SK-N-SH (cell line): ENCODE results near the gene CDK6. TPM values are rescaled to one million over a fixed set of nuclear protein-coding genes. Genes with fewer than 3 reads are reported as not detected.

Experiments
- CTCF ChIA-PET: fragments of 300-600, 350-600 bp; formaldehyde crosslinking; extraction: SDS; loops from one replicate; lab custom pipeline; 2021; lab: Yijun Ruan, JAX
- POLR2A ChIA-PET: fragments of 350-600 bp; sonication (Branson Sonifier 250); formaldehyde crosslinking; extraction: SDS; loops from one replicate; lab custom pipeline; 2020; ENCODE audit warnings: antibody characterized with exemption, inconsistent platforms; lab: Yijun Ruan, JAX
- DNase-seq: peaks from one replicate; pipeline ENCODE4 v3.0.0; 2012
- H2AFZ ChIP-seq: fragments of 200-600 bp; sonication (generic); 2 replicates; pipeline ENCODE4 v1.8.1; 2016; ENCODE audit warnings: antibody characterized with exemption, mild to moderate bottlenecking, low read depth
- H3F3A ChIP-seq: fragments of 200-600 bp; sonication (generic); replicated peaks from 2 replicates; pipeline ENCODE3; 2016; ENCODE audit warnings: antibody characterized with exemption, mild to moderate bottlenecking; ENCODE audit not compliant: insufficient read depth
- H3K27ac ChIP-seq, 2 experiments: fragments of 200-500 bp in 1 of 2; fragments of 200-600 bp in 1 of 2; sonication (Bioruptor generic) in 1 of 2; sonication (generic), shearing (Covaris generic) in 1 of 2; 2 replicates each; pipeline versions ENCODE4 v1.5.1 to v1.6.1; 2014 to 2016; ENCODE audit warnings: low read depth in 2 of 2, inconsistent platforms in 1 of 2, low read length in 1 of 2, mild to moderate bottlenecking in 1 of 2, mixed read lengths in 1 of 2
- H3K27me3 ChIP-seq: fragments of 200-600 bp; sonication (generic), shearing (Covaris generic); 2 replicates; pipeline ENCODE4 v1.6.1; 2016; ENCODE audit warnings: mixed run types; ENCODE audit not compliant: insufficient read depth
- H3K36me3 ChIP-seq, 2 experiments: fragments of 200-500 bp in 1 of 2; fragments of 200-600 bp in 1 of 2; sonication (Bioruptor generic) in 1 of 2; sonication (generic) in 1 of 2; replicated peaks in 1 of 2; 2 replicates each; pipeline versions ENCODE3 to v1.5.1; 2014 to 2016; ENCODE audit warnings: low read length in 1 of 2, mild to moderate bottlenecking in 1 of 2; ENCODE audit not compliant: insufficient read depth in 2 of 2, control insufficient read depth in 1 of 2
- H3K4me1 ChIP-seq, 2 experiments: fragments of 200-500 bp in 1 of 2; fragments of 200-600 bp in 1 of 2; sonication (Bioruptor generic) in 1 of 2; sonication (generic), shearing (Covaris generic) in 1 of 2; 2 replicates each; pipeline versions ENCODE4 v1.5.1 to v1.6.1; 2014 to 2016; ENCODE audit warnings: low read depth in 1 of 2, low read length in 1 of 2, mixed run types in 1 of 2; ENCODE audit not compliant: insufficient read depth in 2 of 2, control insufficient read depth in 1 of 2
- H3K4me2 ChIP-seq: fragments of 200-600 bp; sonication (generic), shearing (Covaris generic); 2 replicates; pipeline ENCODE4 v1.6.1; 2017; ENCODE audit warnings: mixed run types
- H3K4me3 ChIP-seq, 2 experiments: fragments of 200-500 bp in 1 of 2; fragments of 200-600 bp in 1 of 2; sonication (Bioruptor generic) in 1 of 2; sonication (generic), shearing (Covaris generic) in 1 of 2; 2 replicates each; pipeline versions ENCODE4 v1.5.1 to v1.8.1; 2014 to 2016; ENCODE audit warnings: low read depth in 2 of 2, inconsistent platforms in 1 of 2, low read length in 1 of 2, mild to moderate bottlenecking in 1 of 2, mixed read lengths in 1 of 2, moderate library complexity in 1 of 2
- H3K79me2 ChIP-seq: fragments of 200-600 bp; sonication (generic); 2 replicates; pipeline ENCODE4 v1.8.1; 2017; ENCODE audit warnings: mild to moderate bottlenecking; ENCODE audit not compliant: insufficient read depth
- H3K9ac ChIP-seq: fragments of 200-600 bp; sonication (generic); 2 replicates; pipeline ENCODE4 v1.6.1; 2017; ENCODE audit warnings: mixed run types
- H3K9me2 ChIP-seq: fragments of 200-600 bp; sonication (generic); 2 replicates; pipeline ENCODE4 v1.6.1; 2017; ENCODE audit warnings: mixed run types
- H3K9me3 ChIP-seq: fragments of 200-600 bp; sonication (generic); 2 replicates; pipeline ENCODE4 v1.6.1; 2017; ENCODE audit warnings: mixed run types, mild to moderate bottlenecking, moderate library complexity
- H4K20me1 ChIP-seq: fragments of 200-600 bp; sonication (generic); 2 replicates; pipeline ENCODE4 v1.6.1; 2017; ENCODE audit warnings: mild to moderate bottlenecking, mixed run types; ENCODE audit not compliant: insufficient read depth
- ELF1 ChIP-seq: IDR thresholded peaks from 2 replicates; pipeline ENCODE4 v1.4.0; 2012
- FOSL2 ChIP-seq: IDR thresholded peaks from 2 replicates; pipeline ENCODE4 v1.4.0; 2012; ENCODE audit warnings: low read depth, mild to moderate bottlenecking, moderate library complexity, borderline replicate concordance
- FOXJ3 ChIP-seq: sonication (generic); formaldehyde crosslinking; IDR thresholded peaks from 2 replicates; pipeline ENCODE4 v1.5.1; 2020; ENCODE audit warnings: mild to moderate bottlenecking, missing genetic modification reagents
- JUND ChIP-seq: IDR thresholded peaks from 2 replicates; pipeline ENCODE4 v1.4.0; 2012
- MEF2A ChIP-seq: IDR thresholded peaks from 2 replicates; pipeline ENCODE4 v1.4.0; 2012; ENCODE audit warnings: low read depth, borderline replicate concordance
- POLR2AphosphoS5 ChIP-seq: IDR thresholded peaks from 2 replicates; pipeline ENCODE4 v1.6.1; 2012; ENCODE audit warnings: low read depth, low read length
- SMC3 ChIP-seq: IDR thresholded peaks from 2 replicates; pipeline ENCODE4 v1.6.1; 2012; ENCODE audit warnings: low read depth, low read length, improper control_type of control experiment
- TAF1 ChIP-seq: IDR thresholded peaks from 2 replicates; pipeline ENCODE4 v1.6.1; 2012; ENCODE audit warnings: low read depth, mild to moderate bottlenecking, low read length, moderate library complexity, borderline replicate concordance
- TEAD4 ChIP-seq: IDR thresholded peaks from 2 replicates; pipeline ENCODE4 v1.4.0; 2012; ENCODE audit warnings: mild to moderate bottlenecking, borderline replicate concordance; ENCODE audit not compliant: insufficient read depth
- ZBTB33 ChIP-seq: IDR thresholded peaks from 2 replicates; pipeline ENCODE4 v1.4.0; 2012; ENCODE audit warnings: low read depth, borderline replicate concordance
- WGBS: methylation state at CpG from one replicate; pipeline ENCODE4 v1.1.6; 2017; ENCODE audit warnings: low lambda C conversion rate; 5-methylcytosine and 5-hydroxymethylcytosine counted together
- polyA plus RNA-seq, 3 experiments: library from polyadenylated mRNA; depleted of rRNA; stranded (reverse); fragments of >200 nt; gene quantifications; 2 replicates each; pipeline ENCODE4 v1.2.3, GENCODE V29; 2012
- TF ChIP-seq, protein P1 (sequence below): IDR thresholded peaks from 2 replicates; pipeline ENCODE4 v1.4.0; 2012; ENCODE audit warnings: low read depth, borderline replicate concordance
- TF ChIP-seq, protein P2 (sequence below): IDR thresholded peaks from 2 replicates; pipeline ENCODE4; 2012
- TF ChIP-seq, protein P3 (sequence below): IDR thresholded peaks from 2 replicates; pipeline ENCODE4 v1.6.1; 2012; ENCODE audit warnings: mild to moderate bottlenecking, low read depth, low read length, moderate library complexity

The CDK6 gene
- polyA plus RNA-seq, 1 of the 3 experiments (the other 2 are of a cell fraction) = 30.3 TPM

DNA sequence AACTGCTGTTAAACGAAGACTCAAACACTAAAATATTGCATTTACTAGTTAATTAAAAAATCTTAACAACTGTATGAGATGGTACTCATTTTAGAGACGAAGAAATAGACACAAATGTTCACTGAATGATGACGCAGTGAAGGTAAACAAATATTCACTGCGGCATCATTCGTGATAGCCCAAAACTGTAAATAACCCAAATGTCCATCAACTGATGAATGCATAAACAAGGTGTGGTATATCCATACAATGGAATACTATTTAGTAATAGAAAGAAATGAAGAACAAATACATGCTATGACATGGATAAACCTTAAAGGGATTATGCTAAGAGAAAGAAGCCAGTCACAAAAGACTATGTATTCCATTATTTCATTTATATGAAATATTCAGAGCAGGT lies 51.4 kb downstream of the CDK6 start:
- 93% methylated on average over 5 of the region's 5 CpGs for WGBS
- no peak for TF ChIP-seq FOSL2
- TF ChIP-seq TAF1 = no peak
- no peak for TF ChIP-seq ZBTB33
- no peak for TF ChIP-seq SMC3
- no peak for TF ChIP-seq POLR2AphosphoS5
- TF ChIP-seq FOXJ3 (CRISPR knock-in tag) = no peak
- TF ChIP-seq TEAD4 = no peak
- no peaks in the 10 kb centered on the region for H3K9me2 ChIP-seq
- peaks cover 19 to 36% of the 10 kb centered on the region in 2 experiments; a peak in 3 of 4 replicates for H3K4me1 ChIP-seq
- ChIA-PET CTCF (interaction anchor here (1.2 to 1.4 kb wide), 4 partner anchors 14 to 164 kb away, joined by 3 to 9 read pairs (median 4); no protein-coding TSS in a partner anchor), POLR2A (no interaction called here)
- H3K36me3 ChIP-seq = peaks cover 13 to 47% of the 10 kb centered on the region in 2 experiments
- no peak overlapping the region for H3K4me3 ChIP-seq
- peaks cover 100% of the 10 kb centered on the region for H3K79me2 ChIP-seq
- H3K27me3 ChIP-seq = no peaks in the 10 kb centered on the region
- H4K20me1 ChIP-seq = peaks cover 63% of the 10 kb centered on the region
- H3K9ac ChIP-seq = no peak overlapping the region
- H3F3A ChIP-seq = peaks cover 33% of the 10 kb centered on the region
- peak overlapping the region; percentile 60 to 88; a peak in 3 of 4 replicates for H3K27ac ChIP-seq
- no peak overlapping the region for H3K4me2 ChIP-seq
- H2AFZ ChIP-seq = no peak overlapping the region
- peaks cover 22% of the 10 kb centered on the region for H3K9me3 ChIP-seq
- DNase-seq = no peak

- CTCF ChIA-PET = interaction anchor here (0.8 to 4.5 kb wide), 6 partner anchors 11 to 162 kb away, joined by 3 to 22 read pairs (median 4); no protein-coding TSS in a partner anchor
- POLR2A ChIA-PET = no interaction called here
- Histone ChIP-seq H4K20me1 (peaks cover 61% of the 10 kb centered on the region), H3K79me2 (peaks cover 98% of the 10 kb centered on the region), H2AFZ (no peak overlapping the region), H3K4me3 (no peak overlapping the region), H3K9ac (no peak overlapping the region), H3K4me1 (peaks cover 19 to 43% of the 10 kb centered on the region in 2 experiments; a peak in 3 of 4 replicates), H3K27ac (peak overlapping the region in 1 of 2 experiments; percentile 40; a peak in 2 of 4 replicates), H3K27me3 (no peaks in the 10 kb centered on the region), H3K36me3 (peaks cover 13 to 39% of the 10 kb centered on the region in 2 experiments), H3K4me2 (peak overlapping the region; percentile 6; the same call in 1 of the 2 replicates), H3K9me3 (peaks cover 11% of the 10 kb centered on the region; the same call in 1 of the 2 replicates), H3K9me2 (no peaks in the 10 kb centered on the region), H3F3A (peaks cover 23% of the 10 kb centered on the region)
- DNase-seq = no peak
- TF ChIP-seq, protein P1, sequence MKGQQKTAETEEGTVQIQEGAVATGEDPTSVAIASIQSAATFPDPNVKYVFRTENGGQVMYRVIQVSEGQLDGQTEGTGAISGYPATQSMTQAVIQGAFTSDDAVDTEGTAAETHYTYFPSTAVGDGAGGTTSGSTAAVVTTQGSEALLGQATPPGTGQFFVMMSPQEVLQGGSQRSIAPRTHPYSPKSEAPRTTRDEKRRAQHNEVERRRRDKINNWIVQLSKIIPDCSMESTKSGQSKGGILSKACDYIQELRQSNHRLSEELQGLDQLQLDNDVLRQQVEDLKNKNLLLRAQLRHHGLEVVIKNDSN = no peak
- TF ChIP-seq MEF2A (no peak), ELF1 (no peak), JUND (peak; percentile 14; the same call in 1 of the 2 replicates)
- TF ChIP-seq, protein P2, sequence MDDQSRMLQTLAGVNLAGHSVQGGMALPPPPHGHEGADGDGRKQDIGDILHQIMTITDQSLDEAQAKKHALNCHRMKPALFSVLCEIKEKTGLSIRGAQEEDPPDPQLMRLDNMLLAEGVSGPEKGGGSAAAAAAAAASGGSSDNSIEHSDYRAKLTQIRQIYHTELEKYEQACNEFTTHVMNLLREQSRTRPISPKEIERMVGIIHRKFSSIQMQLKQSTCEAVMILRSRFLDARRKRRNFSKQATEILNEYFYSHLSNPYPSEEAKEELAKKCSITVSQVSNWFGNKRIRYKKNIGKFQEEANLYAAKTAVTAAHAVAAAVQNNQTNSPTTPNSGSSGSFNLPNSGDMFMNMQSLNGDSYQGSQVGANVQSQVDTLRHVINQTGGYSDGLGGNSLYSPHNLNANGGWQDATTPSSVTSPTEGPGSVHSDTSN = no peak
- TF ChIP-seq, protein P3, sequence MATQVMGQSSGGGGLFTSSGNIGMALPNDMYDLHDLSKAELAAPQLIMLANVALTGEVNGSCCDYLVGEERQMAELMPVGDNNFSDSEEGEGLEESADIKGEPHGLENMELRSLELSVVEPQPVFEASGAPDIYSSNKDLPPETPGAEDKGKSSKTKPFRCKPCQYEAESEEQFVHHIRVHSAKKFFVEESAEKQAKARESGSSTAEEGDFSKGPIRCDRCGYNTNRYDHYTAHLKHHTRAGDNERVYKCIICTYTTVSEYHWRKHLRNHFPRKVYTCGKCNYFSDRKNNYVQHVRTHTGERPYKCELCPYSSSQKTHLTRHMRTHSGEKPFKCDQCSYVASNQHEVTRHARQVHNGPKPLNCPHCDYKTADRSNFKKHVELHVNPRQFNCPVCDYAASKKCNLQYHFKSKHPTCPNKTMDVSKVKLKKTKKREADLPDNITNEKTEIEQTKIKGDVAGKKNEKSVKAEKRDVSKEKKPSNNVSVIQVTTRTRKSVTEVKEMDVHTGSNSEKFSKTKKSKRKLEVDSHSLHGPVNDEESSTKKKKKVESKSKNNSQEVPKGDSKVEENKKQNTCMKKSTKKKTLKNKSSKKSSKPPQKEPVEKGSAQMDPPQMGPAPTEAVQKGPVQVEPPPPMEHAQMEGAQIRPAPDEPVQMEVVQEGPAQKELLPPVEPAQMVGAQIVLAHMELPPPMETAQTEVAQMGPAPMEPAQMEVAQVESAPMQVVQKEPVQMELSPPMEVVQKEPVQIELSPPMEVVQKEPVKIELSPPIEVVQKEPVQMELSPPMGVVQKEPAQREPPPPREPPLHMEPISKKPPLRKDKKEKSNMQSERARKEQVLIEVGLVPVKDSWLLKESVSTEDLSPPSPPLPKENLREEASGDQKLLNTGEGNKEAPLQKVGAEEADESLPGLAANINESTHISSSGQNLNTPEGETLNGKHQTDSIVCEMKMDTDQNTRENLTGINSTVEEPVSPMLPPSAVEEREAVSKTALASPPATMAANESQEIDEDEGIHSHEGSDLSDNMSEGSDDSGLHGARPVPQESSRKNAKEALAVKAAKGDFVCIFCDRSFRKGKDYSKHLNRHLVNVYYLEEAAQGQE = no peak
- WGBS = 88% methylated on average over 3 of the region's 3 CpGs
These were observed 52.8 kb downstream of the CDK6 start for GRCh38 chr7:92783260-92784201.
